GM21526 (cell line): ENCODE data around the gene LMO7.

Experiments used
- ATAC-seq: cut with Tn5 transposase; IDR thresholded peaks from one replicate; pipeline ENCODE4 v1.9.1; 2021; ENCODE audit warnings: moderate library complexity; ENCODE audit not compliant: unreplicated experiment, low FRiP score

Gene LMO7

DNA sequence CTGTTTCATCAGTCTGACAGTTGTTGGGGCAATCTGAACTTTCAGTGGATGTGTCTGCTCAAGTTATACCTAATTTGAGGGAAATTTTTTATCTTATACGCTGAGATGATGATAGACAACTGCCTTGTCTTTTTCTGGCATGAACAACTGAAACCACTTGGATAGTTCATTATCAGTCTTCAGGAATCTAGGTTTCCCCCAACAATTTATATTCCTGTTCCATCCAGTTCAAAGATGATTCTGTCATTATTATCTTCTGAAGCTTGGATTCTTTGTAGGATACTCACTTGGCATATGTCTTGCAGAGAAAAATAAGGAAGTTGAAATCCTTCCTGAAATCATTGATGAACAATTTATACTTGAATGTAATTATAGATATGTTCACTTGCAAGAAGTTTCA, 193.7 kb downstream of the LMO7 start:
- no peak for ATAC-seq

DNA sequence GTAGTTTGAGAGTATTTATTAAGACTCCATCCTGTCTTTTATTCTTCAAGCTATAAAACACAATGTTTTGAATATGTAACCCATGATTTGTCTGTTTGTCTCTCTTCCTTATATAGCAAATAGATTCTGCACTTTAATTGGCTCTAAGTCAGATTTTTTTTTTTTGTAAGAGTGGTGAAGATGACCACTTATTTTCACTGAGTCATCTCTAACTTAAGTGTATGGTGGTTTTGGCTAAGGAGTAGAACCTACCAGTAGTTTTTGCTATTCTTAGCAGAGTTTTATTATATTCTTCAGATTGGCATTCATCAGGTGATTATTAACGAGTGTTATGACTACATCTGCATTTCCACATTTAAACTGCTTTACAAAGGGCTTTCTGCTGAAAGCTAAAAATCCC, 194.7 kb downstream of the LMO7 start:
- ATAC-seq, result no peak

DNA sequence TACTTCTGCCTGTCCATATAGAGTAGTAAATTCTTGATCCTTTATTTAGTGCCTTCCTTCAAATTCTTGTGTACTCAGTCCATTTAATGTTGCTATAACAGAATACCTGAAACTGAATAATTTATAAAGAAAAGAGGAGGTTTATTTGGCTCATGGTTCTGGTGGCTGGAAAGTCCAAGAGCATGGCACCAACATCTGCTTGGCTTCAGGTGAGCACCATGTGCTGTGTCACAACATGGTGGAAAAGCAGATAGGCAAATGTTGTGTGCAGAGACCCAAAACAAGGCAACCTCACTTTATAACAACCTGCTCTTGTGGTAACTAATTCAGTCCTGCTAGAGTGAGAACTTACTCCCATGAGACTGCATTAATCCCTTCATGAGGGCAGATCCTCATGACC, 195.3 kb downstream of the LMO7 start:
- no peak for ATAC-seq

DNA sequence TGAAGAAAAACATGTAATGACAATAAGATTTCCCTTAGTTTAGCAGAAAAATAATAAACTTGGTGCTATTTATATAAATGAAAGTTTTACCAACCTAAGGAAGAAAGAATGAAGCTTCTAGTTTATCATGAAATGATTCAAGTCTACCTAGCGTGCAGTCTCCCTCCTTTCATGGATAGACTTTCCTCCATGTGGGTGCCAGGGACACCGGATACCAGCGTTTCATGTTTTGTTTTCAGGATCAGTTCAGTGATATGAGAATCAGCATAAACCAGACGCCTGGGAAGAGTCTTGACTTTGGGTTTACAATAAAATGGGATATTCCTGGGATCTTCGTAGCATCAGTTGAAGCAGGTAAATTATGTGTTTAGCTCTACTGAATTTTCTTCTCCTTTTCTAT, 196.7 kb downstream of the LMO7 start:
- no peak for ATAC-seq

DNA sequence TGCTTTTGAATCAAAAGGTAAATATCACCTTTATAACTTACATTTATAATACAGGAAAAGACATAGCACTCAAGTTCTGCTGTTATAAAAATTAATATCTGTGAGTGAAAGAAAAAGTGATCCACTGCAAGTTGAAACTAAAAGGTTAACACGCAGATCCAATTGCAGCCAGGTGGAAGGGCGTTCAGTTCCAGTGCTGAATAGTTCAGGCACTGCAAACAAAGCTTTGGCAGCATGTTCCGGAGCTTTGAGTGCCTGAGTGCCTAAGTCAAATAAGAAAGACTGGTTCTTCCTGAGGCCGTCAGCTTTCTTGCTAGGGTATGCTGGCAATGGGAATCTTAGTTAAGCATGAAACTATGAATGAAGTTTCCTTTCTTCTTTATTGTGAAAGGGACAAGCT, 200.3 kb downstream of the LMO7 start:
- ATAC-seq, result no peak

DNA sequence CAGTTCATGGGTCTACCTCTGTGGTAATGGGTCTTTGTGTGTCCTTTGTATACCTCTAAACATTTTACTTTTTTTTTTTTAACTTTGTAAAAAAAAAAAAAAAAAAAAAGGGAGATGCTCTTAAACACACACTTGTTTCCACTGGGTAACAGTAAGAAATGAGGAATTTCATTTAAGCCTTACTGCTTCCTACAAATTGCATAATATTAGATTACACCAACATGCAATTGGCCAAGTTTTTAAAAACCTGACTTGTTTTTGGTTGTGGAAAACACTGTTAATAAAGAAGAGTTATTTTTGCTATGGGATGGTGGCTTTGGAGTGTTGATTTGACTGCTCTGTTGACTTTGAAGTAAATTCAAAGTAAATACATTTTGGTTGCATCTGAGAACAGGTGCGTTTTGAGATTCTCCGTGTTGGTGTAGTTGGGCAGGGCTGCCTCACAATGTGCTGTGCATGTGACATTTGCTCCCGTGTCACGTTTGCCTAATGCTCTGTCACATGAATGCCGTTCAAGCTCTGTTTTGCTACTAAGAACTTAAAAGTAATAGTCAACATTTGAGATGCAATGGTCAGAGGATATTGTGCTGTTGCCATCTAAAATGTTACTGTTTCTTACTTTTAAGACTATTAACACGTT, 202.4 kb downstream of the LMO7 start:
- no peak for ATAC-seq

DNA sequence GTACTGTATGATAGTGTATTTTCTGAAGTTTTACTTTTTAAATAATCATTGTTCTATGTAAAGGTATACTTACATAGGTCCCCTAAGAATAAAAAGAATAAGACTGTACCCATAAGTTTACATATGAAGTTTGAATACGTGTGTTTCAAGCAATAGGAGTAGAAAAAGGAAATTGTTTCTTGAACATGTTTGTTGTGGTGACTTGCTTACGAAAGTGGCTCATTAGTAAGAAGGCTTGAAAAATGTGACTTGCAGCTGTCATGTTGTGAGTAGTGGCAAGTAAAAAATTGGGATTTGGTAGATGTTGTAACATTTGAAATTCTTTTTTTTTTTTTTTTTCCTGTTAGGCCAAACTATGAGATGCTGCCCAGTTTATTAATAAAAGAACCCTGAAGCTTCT, 203.3 kb downstream of the LMO7 start:
- ATAC-seq, result no peak

DNA sequence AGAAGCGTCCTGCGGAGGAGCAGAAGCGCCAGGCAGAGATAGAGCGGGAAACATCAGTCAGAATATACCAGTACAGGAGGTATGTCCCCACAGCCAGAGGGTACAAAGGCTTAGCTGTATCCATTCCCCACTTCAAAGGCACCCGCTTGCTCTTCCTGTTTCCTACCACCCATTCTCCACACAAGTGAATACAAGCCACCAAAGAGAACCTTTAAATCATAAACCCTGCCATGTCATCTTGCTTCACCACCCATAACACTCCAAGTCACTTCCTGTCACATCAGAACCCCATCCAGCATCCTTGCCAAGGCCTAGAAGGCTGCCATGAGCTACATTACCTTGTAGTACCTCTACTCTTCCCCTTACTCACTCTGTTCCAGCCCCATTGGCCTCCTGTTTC, 205.8 kb downstream of the LMO7 start:
- no peak for ATAC-seq

DNA sequence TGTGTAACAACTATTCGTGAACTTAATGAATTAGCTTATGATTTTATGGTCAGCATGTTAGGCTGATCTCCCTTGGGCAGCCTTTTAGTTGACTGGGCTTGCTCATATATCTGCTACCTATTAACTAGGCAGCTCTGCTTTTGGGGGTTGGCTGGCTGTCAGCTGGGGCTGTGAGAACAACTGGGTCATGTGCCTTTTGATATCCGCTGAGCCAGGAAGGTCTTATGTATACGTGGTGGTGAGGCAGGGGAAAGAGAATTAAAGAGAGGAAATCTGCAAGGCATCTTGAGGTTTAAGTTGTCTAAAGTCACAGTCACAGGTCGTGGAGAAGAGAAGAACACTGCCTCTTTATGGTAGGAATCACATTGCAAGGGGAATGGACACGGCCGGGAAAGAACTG, 206.9 kb downstream of the LMO7 start:
- no peak for ATAC-seq

DNA sequence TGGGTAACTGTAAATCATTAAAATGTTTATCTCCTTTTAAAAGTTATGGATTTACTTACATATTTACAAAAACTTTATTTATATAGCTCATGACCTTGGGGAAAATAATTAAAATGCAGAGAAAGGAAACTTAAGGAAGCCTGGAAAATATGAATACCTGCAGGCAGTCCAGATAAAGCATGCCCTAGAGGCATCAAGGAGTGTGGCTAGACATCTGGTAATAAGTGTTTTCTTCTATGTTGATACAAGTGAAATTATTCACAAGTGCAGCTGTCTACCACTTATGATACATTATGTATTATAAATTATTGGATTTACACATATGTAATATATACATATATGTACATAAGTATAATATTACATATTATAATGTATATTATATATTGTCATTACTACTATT, 207.9 kb downstream of the LMO7 start:
- no peak for ATAC-seq

DNA sequence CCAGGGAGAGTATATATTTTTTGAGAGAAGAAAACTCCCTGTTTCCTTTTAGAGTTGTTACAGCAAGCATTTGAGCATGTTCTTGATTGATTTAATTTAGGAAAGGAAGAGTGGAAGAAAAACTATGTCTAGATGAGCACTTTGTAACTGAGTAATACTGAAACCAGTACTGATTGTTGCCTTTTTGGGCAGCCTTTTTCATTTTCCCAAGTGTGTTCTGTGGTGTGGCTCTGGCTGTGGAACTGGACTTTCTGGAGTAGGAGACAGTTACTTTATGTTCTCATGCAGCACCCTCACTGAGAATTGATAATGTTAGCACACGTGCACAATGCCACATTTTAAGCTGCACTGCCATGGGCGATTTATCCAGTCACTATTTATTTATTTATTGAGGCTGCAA, 211.5 kb downstream of the LMO7 start:
- ATAC-seq, result no peak

DNA sequence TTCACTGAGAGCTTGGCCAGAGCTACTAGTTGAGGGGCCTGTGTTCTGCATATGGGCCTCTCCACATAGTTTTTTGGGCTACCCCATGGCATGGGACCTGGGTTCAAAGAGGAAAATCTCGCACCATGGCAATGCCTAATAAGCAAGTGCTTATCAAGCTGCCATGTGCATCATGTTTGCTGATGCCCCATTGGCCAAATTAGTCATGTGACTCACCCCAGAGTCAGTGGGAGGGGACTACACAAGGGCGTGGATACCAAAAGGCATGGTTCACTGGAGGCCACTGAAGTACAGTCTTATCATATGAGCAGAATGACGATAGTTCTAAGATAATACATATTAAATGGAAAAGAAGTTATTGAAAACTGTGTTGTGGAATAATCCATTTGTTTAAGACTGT, 214.8 kb downstream of the LMO7 start:
- ATAC-seq, result no peak

DNA sequence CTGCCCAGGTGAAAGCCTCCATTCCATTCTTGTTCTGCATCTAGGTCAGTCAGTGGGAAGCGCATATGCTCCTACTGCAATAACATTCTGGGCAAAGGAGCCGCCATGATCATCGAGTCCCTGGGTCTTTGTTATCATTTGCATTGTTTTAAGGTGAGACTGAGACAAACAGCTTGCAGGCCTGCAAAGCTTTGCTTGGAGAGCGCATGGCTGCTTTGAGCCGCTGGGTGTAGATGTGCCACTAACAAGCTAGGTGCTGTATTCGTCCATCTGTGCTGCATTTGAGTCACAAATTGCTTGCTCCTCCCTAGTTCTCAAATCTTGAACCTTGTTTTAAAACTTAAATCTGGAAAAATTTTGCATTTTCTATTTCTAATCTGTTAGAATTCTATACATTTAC, 219.1 kb downstream of the LMO7 start:
- no peak for ATAC-seq

DNA sequence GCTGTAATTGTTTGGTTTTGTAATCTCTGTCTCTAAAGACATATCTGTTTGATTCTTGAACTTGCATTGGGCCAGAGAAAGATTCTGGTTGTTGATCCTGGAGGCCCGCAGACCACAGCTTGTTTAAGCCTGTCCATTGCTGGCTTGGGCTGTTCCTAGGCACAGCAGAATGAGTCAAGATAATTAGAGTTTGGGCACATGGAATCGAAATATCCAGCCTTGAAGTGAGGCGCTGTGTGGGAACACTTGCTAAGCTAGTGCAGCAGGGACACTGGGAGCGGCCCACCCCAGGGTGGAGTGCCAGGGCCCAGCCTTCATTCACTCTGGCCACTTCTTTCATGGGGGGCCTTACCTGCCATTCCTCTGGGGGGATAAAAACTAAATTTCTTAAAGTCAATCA, 219.7 kb downstream of the LMO7 start:
- no peak for ATAC-seq

DNA sequence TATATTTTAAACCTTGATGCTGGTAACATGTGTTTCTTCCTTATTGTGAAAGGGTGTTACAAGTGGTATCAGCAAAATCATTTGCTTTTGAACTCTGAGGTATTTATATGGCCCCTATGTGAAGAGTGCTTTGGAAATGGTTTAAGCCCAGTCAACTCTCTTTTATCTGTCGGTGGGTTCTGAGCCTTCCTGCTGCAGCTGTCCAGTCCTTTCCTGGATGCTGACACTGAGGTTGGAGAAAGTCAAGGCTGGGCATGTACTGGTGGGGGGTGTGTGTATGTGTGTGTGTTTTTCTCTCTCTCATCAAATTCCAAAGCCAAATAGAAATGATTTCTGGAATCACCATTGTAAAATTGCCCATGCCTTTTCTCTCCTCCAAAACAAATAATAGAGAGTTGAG, 221.2 kb downstream of the LMO7 start:
- no peak for ATAC-seq

DNA sequence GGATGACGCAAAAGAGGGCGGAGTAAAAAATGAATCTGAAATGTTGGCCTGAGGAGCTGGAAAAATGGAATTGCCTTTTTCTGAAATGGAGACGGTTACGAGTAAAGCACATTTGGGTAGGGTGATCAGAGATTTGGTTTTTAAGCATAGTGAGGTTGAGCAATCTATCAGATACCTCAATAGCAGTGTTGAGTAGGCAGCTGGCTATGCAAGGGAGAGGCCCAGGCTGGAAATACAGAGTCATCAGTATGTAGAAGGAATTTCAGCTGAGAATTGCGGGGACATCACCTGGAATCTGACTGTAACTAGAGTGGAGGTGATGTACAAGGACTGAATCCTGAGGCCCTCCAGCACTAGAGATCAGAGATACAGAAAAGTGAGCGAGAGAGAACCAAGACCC, 224.8 kb downstream of the LMO7 start:
- no peak for ATAC-seq

DNA sequence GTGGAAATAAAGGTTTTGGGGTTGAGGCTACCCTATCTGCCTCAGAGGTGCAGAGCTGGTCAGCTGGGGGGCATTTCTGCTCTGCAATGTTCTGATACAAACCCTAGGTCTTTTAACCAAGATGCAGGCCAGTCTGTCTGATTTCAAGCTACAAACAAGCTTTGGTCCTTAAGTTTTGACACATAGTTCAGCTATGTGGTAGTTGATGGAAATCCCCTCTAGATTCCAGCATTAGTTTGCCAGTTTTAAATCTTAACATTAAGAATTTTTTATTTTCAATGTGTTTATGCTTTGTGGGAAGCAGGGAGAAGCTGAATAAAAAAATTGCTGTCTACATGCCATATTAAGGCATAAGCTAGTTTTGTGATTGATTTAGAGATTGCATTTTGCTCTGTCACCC, 225.7 kb downstream of the LMO7 start:
- no peak for ATAC-seq

DNA sequence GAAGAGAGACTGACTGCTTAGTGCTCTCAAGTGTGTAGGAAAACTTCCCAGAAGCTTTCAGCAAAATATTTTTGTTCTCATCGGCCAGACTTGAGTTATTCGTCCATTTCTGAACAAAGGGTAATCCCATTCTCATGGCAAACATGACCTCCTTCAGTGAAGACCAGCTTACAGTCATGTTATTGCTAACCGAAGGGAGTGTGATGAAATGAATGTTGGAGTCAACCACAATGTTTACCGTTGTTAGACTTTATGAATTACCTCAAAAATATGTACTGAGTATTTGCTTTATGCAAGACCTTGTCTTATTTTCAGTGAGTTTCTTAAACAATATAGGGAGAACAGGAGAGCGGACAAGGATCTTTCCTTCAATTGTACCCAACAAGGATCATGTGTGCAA, 228.6 kb downstream of the LMO7 start:
- ATAC-seq, result no peak

DNA sequence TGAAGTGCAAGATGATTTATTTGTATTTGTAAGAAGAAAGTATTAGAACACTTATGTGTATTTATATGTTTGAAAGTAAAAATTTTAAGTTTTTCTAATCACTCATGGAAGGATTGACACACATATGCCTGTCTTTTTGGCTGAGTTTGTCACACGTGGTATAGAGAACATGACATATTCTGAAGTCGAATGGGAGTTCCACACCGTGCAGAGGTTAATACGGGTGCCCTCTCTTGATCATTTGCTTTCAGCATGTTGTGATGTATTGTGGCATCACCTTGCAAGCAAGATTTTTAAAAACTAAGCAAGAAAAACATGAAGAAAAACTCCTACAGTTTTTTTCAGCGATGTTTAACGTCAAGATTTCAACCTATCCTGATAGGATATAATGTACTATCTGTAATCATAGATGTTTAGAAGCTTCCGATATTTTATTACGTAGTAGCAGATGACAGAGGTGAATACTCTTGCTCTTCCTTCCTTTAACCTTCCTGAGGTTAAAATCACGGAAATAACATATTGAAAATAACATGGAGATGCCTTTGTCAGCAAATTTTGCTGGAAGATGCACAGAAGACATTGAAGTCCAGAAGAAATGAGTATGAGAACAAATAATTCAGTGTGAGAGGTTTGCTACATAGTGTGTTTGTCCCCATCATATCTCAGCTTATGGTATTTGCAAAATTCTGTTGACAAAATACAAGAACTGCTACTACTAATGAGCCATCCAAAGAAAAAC, 231.4 kb downstream of the LMO7 start:
- no peak for ATAC-seq

DNA sequence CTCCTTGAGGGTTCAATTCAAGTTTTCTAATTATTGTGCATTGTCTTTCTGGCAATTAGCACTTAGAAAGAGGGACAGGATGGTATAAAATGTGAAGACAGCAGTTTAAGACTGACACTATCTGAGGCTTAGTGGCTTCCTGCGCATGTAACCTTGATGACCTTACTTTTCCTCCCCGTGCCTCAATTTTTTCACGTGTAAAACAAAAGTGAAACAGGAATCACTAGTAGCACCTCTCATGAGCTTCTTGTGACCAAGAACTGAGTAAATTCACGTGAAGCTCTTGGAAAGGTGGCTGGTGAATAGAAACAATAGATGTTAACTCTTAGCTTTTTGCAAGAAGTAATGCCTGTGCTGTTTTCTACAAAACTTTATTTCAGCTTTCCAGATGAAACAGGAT, 233.9 kb downstream of the LMO7 start:
- ATAC-seq, result no peak

DNA sequence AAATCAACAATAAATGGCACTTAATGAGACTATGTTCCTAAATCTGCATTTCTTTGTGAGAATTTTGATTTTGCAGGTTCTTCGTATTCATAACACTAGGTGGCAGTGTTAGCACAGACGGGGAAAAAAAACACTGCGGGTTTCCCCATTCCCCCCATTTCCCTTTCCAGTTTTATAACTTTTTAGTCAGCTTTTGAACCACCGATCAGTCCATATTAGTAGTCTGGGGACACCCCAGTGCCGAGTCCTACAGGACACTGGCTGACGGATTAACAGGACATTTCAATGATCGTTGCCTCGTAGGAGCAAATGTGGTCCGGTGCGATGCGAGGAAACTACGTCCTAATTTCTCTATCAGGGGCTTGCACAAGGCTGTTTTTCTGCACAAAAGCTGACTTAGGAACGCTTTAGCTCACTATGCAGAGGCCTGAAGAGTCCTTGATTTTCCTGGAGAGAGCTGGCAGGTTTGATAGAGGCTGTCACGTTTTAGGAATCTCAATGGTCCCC, 234.3 kb downstream of the LMO7 start:
- no peak for ATAC-seq

DNA sequence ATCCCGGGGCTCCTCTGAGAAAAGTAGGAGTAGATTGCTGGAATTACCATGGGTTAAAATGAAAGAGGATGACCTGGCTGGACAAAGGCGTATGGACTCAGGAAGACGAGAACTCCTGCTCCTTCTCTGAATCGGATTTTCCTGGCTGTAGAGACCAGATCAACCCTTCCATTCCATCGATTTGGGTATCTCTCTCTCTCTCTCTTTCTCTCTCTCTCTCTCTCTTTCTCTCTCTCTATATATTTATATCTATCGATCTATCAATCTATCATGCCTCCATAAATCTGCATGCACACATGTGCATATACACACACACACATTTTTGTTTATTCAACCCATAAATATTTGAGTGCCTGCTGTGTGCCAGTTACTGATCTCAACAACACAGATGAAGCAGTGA, 234.9 kb downstream of the LMO7 start:
- no peak for ATAC-seq
